ENCODE results near the gene NUDT1.

NUDT1 gene

DNA sequence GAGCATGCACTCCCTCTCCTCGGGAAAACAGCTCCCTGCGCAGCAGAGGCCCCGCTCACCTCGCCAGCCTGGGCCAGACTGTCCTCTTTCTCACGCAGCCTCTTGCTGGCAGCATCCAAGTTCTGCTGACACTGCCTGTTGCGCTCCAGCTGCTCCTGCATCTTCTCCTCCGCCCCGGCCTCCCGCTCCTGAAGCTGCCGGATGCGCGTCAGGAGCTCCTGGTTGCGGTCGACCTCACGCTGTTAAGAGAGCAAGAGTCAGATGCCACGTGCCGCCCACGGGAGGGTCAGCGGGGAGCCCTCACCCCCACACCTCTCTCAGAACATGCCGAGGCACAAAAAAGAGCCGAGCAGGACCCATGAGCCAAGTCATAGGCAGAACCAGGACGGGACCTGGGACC, 19.5 kb upstream of the NUDT1 start:
- no peak for DNase-seq (ENCODE audit: low read depth in 3 of 3, low spot score in 1 of 3)

DNA sequence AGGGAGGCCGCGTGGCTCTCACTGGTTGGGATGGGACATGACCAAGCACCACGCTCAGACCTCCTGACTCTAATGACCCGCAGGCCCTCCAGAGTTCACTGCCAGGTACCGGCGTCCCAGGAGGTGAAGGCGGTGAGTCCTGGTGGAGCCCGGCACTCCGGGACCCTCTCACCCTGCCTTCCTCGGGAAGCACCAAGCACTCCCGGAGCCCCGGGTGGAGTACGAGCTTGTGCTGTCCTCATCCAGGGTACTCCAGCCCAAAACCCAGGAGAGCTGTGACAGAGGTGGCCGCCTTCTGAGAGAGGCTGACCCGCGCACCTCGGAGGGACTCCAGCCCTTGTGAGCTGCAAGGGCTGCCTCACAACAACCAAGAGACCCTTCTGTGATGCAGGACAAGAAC, 18.7 kb upstream of the NUDT1 start:
- DNase-seq (ENCODE audit: low read depth in 3 of 3, low spot score in 1 of 3) = no peak

DNA sequence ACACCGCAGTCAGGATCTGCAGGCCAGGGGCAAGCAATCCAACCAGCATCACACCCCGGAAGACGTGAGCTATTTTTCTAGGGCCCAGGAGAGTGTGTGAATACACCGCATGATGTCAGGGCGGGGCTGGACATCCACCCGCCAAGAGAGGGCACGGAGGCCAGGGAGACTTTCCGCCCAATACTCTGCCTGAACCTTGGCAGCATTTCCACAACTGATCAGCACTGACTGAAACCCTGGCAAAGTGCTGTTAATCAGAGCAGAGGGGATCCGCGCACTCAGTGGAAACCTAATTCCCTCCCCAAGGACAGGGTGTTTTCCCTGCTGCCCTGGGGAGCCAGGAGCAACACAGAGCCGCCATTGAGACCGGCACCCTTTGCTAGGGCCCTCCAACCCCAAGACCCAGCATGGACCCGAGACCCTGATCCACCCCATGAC, 17.5 kb upstream of the NUDT1 start:
- no peak for DNase-seq (ENCODE audit: low read depth in 3 of 3, low spot score in 1 of 3)

- DNase-seq (ENCODE audit: low read depth in 3 of 3, low spot score in 1 of 3) = no peak
Observed at GRCh38 chr7:2224934-2225333, 17.1 kb upstream of the NUDT1 start.

DNA sequence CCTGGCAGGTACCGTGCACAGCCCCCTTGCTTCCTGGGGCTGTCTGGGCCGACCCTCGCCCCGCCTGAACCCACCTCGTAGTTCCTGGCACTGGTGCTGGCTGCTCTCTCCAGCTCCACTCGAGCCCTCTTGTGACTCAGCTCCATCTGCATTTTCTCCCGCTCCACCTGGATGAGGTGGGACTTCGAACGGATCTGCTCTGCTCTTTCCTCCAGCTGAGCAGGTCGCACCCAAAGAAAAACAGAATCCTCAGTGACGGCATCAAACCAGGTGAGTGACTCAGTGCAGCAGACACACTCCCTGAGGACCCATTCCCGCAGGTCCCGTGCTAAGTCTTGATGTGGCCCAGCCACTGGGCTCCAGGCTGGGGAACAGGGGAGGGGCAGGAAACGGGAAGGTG, 16.7 kb upstream of the NUDT1 start:
- DNase-seq (ENCODE audit: low read depth in 3 of 3, low spot score in 1 of 3) = no peak

DNA sequence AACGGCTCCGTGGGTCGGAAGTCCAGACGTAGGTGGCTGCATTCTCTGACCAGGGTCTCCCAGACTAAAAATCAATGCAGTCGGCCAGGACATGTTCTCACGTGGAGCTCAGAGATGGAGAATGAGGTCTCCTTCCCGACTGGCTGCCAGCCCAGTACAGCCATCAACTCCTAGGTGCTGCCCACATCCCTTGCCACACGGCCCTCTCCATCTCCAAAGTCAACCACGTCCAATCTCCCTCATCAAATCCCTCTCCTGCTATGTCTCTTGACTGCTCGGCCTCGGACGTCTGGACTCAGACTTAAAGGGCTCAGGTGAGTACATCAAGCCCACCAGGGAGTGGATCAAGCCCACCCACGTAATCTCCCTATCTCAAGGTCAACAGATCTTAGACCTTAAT, 16.2 kb upstream of the NUDT1 start:
- no peak for DNase-seq (ENCODE audit: low read depth in 3 of 3, low spot score in 1 of 3)

GRCh38 chr7:2227699-2228098, 14.3 kb upstream of the NUDT1 start:
- no peak for DNase-seq (ENCODE audit: low read depth in 3 of 3, low spot score in 1 of 3)

GRCh38 chr7:2228921-2229320, 13.1 kb upstream of the NUDT1 start:
- DNase-seq (ENCODE audit: low read depth in 3 of 3, low spot score in 1 of 3) = no peak

DNA sequence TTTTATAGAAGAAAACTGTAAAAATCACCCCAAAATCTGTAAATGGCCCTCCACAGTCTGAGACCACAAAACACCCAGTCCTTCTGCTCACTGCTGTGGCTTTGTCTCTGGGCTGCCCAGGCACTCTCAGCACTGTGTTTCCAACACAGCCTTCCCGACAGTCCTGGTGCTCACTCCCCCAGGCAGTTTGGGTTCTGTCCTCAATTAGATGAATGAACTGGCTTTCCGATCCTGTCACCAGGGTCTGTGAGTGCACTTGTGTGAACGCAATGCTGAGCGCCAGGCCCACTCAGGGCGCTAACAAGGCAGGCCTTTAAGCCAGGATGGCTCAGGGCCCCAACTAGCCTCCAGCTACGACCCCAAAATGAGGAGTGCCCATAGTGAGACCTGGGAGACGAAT, 12.6 kb upstream of the NUDT1 start:
- no peak for DNase-seq (ENCODE audit: low read depth in 3 of 3, low spot score in 1 of 3)

DNA sequence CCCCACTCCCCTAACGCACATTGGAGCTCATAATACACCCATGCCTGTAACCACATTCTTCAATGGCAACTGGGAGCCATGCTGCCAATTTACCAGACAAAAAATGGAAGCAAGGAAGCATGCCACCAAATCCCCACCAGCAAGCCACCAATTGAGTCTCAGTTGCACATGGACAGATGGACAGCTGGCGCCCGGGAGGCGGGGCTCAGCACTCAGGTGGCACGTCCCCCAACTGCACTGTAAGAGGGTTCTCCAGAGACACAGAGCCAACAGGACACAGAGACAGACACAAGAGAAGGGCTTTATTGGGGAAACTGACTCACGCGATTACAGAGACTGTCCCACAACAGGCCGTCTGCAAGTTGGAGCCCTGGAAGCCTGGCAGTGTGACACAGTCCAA, 11.8 kb upstream of the NUDT1 start:
- DNase-seq (ENCODE audit: low read depth in 3 of 3, low spot score in 1 of 3) = no peak

DNA sequence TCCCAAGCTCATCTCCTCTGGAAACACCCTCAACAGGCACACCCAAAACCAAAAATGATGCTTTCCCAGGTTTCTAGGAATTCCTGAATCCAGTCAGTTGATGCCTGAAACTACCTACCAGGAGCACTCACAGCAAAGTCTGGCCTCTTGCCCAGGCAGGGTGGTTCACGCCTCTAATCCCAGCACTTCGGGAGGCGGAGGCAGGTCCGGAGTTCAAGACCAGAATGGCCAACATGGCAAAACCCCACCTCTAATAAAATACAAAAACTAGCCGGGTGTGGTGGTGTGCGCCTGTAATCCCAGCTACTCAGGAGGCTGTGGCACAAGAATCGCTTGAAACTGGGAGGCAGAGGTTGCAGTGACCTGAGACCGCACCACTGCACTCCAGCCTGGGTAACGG, 11.1 kb upstream of the NUDT1 start:
- no peak for DNase-seq (ENCODE audit: low read depth in 3 of 3, low spot score in 1 of 3)

DNA sequence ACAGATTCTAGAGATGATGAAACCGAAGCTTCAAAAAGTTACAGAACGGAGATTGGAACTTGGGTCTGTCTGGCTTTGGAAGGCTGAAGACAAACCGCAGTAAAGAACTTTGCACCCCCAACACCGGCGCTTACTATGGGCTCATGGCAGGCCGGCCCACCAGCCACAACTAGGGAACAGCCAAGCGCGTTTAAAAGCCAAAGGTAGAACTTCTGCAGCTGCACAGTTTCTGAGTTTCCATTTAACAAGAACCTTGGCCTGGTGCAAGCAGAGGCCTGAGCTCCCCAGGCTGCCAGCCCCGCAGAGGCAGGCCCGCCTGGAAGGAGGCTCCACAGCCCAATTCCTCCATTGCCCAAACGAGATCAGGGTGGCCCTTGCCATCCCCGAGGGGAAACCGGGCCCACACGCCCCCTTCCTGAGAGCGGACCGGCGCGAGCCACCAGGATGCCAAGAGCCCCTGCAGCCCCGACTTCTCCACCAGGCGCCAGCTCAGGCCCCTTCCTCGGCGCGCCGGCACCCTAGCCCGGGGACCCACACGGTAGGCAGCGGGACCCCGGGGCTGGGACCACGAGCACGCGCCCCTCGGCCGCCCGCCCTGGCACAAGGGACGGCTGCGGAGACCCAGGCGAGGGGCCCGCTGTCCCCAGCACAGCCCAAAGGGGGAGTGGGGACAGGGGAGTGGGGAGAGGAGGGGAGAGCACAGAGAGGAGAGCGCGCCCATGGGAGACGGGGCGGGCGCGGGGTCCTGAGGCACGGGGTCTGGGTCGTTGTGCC, 9.8 kb upstream of the NUDT1 start:
- DNase-seq (ENCODE audit: low read depth in 3 of 3, low spot score in 1 of 3) = no peak

DNA sequence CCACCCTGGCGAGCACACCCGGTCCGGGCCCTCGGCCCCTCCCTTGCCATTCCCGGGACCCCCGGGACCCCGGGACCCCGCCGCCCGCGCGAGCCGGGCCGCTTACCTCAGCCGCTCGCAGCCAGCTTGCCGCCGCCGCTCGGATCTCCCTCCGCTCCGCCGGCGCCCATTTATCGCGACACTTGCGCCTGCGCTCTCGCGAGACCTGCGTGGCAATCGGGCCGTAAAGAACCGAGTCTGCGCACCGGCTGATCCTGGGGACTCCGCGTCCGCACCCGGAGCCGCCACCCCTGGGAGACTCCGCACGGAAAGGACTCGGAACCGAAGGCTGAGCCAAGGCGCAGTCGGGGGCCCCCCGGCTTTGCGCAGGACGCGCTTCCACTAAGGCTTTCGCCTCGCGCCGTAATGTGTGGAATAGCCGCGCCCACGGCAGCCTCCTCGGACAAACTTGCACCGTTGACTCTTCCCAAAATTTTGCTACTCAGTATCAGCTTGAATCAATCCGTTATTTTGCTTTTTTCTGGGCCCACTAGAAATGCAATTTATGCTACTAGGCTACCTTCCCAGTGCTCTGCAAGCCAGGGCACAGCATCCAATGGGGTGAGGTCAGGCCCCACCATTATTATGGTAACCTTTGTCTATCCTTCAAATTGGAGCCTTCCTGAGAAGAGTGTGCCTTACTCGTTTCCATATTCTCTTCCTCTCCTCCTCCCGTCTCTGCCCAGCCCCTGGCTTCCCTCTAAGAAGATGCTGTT, 9.1 kb upstream of the NUDT1 start, which contains the start of gene MAD1L1:
MAD1L1 (minus strand) TSS at position 180 of the 755 bp plus-strand sequence. CDS start 2,812 bp downstream, outside the sequence.
- DNase-seq (ENCODE audit: low read depth in 3 of 3, low spot score in 1 of 3) = peak; percentile 69 to 81 (median 73)

DNA sequence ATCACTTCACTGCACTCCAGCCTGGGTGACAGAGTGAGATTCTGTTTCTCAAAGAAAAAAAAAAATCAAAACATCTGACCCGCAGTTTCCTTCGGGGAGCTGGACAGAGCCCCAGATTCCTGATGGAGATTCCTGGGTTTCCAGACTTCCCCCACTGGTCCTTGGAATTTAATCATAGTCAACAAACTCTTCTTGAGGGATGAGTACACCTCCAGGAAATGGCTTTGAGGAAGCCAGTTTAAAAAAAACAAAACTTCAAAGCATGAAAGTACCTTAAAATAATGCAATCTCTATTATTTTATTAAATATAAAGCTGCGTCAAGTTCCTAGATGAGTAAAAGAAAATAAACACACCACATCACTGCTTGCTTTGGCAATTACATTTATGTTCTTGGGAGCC, 8.1 kb upstream of the NUDT1 start:
- DNase-seq (ENCODE audit: low read depth in 3 of 3, low spot score in 1 of 3) = no peak

DNA sequence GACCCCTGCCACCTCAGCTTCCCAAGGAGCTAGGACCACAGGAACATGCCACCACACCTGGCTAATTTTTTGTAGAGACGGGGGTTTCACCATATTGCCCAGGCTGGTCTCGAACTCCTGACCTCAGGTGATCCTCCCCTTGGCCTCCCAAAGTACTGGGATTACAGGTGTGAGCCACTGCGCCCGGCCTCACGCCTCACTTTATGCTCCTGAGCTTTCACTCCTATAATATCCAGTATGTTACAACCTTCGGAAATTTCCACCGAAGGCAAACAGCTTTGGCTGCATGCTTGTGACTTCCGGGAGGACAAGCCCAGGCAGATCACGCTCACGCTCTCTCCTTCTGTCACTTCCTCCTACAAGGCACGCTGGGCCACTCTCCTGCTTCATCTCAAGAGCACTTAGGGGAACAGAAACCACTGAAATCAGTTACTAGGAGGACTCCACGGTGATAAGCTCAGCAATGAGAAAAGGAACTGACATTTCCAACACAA, 4.9 kb upstream of the NUDT1 start:
- no peak for DNase-seq (ENCODE audit: low read depth in 3 of 3, low spot score in 1 of 3)

DNA sequence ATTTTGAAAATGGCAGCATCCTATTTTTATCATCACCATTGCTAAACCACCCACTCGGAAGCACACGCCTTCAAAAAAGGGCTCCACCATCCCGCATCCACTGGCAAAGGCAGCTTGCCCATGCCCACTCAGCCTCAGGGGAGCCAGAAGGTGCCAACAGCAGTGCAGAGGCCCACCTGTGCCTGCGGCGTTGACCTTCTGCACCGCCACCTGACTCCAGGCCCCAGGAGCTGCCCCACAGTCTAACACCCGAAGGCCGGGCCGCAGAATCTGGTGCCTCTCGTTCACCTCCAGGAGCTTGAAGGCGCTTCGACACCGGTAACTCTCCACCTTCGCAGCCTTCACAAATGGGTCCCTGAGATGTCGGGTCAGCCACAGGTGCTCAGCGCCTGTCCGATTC, 2.8 kb upstream of the NUDT1 start:
- DNase-seq (ENCODE audit: low read depth in 3 of 3, low spot score in 1 of 3) = no peak

GRCh38 chr7:2242541-2243429, 759 bp downstream of the NUDT1 start:
- no peak for DNase-seq (ENCODE audit: low read depth in 3 of 3, low spot score in 1 of 3)

DNA sequence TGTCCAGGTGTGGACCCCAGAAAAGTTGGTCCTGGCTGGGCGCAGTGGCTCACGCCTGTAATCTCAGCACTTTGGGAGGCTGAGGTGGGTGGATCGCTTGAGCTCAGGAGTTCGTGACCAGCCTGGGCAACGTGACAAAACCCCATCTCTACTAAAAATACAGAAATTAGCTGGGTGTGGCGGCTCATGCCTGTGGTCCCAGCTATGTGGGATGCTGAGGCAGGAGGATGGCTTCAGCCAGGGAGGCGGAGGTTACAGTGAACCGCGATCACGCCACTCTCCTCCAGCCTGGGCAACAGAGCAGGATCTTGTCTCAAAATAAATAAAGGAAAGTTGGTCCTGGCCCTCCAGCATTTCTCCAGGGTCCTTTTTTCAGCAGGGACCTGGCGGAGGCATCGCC, 1.4 kb downstream of the NUDT1 start:
- DNase-seq (ENCODE audit: low read depth in 3 of 3, low spot score in 1 of 3) = no peak

- no peak for DNase-seq (ENCODE audit: low read depth in 3 of 3, low spot score in 1 of 3)
Observed at GRCh38 chr7:2244404-2244995, 2.5 kb downstream of the NUDT1 start.

- no peak for DNase-seq (ENCODE audit: low read depth in 3 of 3, low spot score in 1 of 3)
Observed at GRCh38 chr7:2245883-2246675, 4.1 kb downstream of the NUDT1 start.
